Ishikawa (cell line): Measurements from ENCODE around the gene OSER1.

Experiments used
- CEBPB ChIP-seq: IDR thresholded peaks from 2 replicates; pipeline ENCODE4 v1.6.1; 2012
- CREB1 ChIP-seq: IDR thresholded peaks from 2 replicates; pipeline ENCODE4 v1.6.1; 2012; ENCODE audit warnings: low read depth
- EP300 ChIP-seq: IDR thresholded peaks from 2 replicates; pipeline ENCODE4 v1.6.1; 2012; ENCODE audit warnings: borderline replicate concordance
- FOXM1 ChIP-seq: IDR thresholded peaks from 2 replicates; pipeline ENCODE4 v1.6.1; 2012; ENCODE audit warnings: low read depth, borderline replicate concordance
- NFIC ChIP-seq: IDR thresholded peaks from 2 replicates; pipeline ENCODE4 v1.6.1; 2012
- RAD21 ChIP-seq: IDR thresholded peaks from 2 replicates; pipeline ENCODE4 v1.6.1; 2012; ENCODE audit warnings: low read depth
- REST ChIP-seq: IDR thresholded peaks from 2 replicates; pipeline ENCODE4 v1.6.1; 2012; ENCODE audit warnings: low read depth, mild to moderate bottlenecking
- TAF1 ChIP-seq: IDR thresholded peaks from 2 replicates; pipeline ENCODE4 v1.6.1; 2012; ENCODE audit warnings: low read depth, mild to moderate bottlenecking

DNA sequence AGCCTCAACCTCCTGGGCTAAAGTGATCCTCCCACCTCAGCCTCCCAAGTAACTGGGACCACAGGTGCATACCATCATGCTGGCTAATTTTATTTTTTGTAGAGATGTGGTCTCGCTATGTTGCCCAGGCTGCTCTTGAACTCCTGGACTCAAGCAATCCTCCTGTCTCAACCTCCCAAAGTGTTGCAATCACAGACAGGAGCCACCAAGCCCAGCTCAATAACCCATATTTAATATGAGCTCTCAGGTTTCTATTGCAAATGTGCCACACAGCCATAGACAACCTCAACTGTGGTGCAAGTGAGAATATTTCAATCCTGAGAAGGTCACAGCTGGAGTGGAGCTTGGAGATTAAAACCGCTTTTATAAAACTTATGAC is 38.0 kb downstream of the OSER1 start:
- TF ChIP-seq CREB1 (no peak), RAD21 (no peak), EP300 (no peak), FOXM1 (no peak), REST (no peak), NFIC (no peak), CEBPB (no peak), TAF1 (no peak)
